GM12878 (cell line): ENCODE measurements around the gene RIC1. TPM values are rescaled to one million over a fixed set of nuclear protein-coding genes. Genes with fewer than 3 reads are reported as not detected.

Source experiments
- ATAC-seq: fragments of 200-7000 bp; cut with Tn5 transposase; 3 replicates; pipeline ENCODE4 v1.9.1; 2020; ENCODE audit warnings: mild to moderate bottlenecking, moderate library complexity
- BruUV-seq: library from RNA; stranded (reverse); fragments of 400-500 nt; replicated peaks from 2 replicates; lab custom pipeline; 2021; lab: Mats Ljungman, UMichigan
- CTCF ChIA-PET: fragments of 300-600 bp; sonication (Branson Sonifier 250); formaldehyde crosslinking; extraction: SDS; loops from one replicate; lab custom pipeline; 2021; ENCODE audit warnings: inconsistent platforms; lab: Yijun Ruan, JAX
- POLR2A ChIA-PET: fragments of 350-600 bp; formaldehyde crosslinking; extraction: SDS; loops from one replicate; lab custom pipeline; 2021; ENCODE audit warnings: inconsistent platforms; lab: Charles Lee
- RAD21 ChIA-PET: fragments of 300-600 bp; sonication (Branson Sonifier 250); formaldehyde crosslinking; loops from one replicate; lab custom pipeline; 2023; ENCODE audit warnings: antibody characterized with exemption; ENCODE audit not compliant: unreplicated experiment; lab: Charles Lee
- SMC1A ChIA-PET: fragments of 300-600 bp; sonication (Branson Sonifier 250); formaldehyde crosslinking; loops from one replicate; lab custom pipeline; 2023; ENCODE audit not compliant: unreplicated experiment, uncharacterized antibody; lab: Charles Lee
- DNase-seq: peaks from one replicate; pipeline ENCODE4 v3.0.0-alpha.2; 2011; ENCODE audit warnings: low read depth, low spot score
- FAIRE-seq: peaks from 3 replicates; lab custom pipeline; 2011; peaks lifted over from hg19 to GRCh38; lab: Jason Lieb, UNC
- H2AFZ ChIP-seq: 2 replicates; pipeline ENCODE4 v1.6.0; 2011; ENCODE audit warnings: low read depth, low read length, control low read depth; ENCODE audit not compliant: control insufficient read depth
- H3K27ac ChIP-seq: 2 replicates; pipeline ENCODE4 v1.5.1; 2011; ENCODE audit warnings: control low read depth; ENCODE audit not compliant: control insufficient read depth, insufficient read depth
- H3K27me3 ChIP-seq, 2 experiments: replicated peaks in 1 of 2; 2 replicates each; pipeline versions ENCODE4 v1.6.0 to v1.6.1; 2011; ENCODE audit warnings: low read length in 1 of 2; ENCODE audit not compliant: control insufficient read depth in 2 of 2, insufficient read depth in 2 of 2
- H3K36me3 ChIP-seq, 2 experiments: 2 replicates each; pipeline ENCODE4 v1.5.1; 2011; ENCODE audit warnings: low read length in 1 of 2; ENCODE audit not compliant: control insufficient read depth in 2 of 2, insufficient read depth in 2 of 2
- H3K4me1 ChIP-seq: 2 replicates; pipeline ENCODE4 v1.6.1; 2011; ENCODE audit warnings: mild to moderate bottlenecking, low read length, moderate library complexity, mixed read lengths; ENCODE audit not compliant: control insufficient read depth, insufficient read depth
- H3K4me2 ChIP-seq: 2 replicates; pipeline ENCODE4 v1.6.0; 2011; ENCODE audit warnings: control low read depth; ENCODE audit not compliant: control insufficient read depth, insufficient read depth
- H3K4me3 ChIP-seq: fragments of 200-600 bp; sonication (generic); 2 replicates; pipeline ENCODE4 v1.5.1; 2016
- H3K79me2 ChIP-seq: 2 replicates; pipeline ENCODE4 v1.6.0; 2011; ENCODE audit warnings: low read length; ENCODE audit not compliant: control insufficient read depth, insufficient read depth
- H3K9ac ChIP-seq: 2 replicates; pipeline ENCODE4 v1.8.0; 2011; ENCODE audit warnings: low read length, control low read depth, mixed read lengths; ENCODE audit not compliant: control insufficient read depth, insufficient read depth
- H3K9me3 ChIP-seq: replicated peaks from 3 replicates; pipeline ENCODE4 v1.5.1; 2011; ENCODE audit warnings: mild to moderate bottlenecking, low read length; ENCODE audit not compliant: control insufficient read depth, insufficient read depth
- H4K20me1 ChIP-seq: 2 replicates; pipeline ENCODE4 v1.6.0; 2011; ENCODE audit not compliant: control insufficient read depth, insufficient read depth
- MXI1 ChIP-seq: fragments of 150-350 bp; IDR thresholded peaks from 2 replicates; pipeline ENCODE4 v1.6.1; 2011; ENCODE audit warnings: low read depth, mild to moderate bottlenecking, inconsistent platforms, low read length, improper control_type of control experiment
- TCF12 ChIP-seq: IDR thresholded peaks from 2 replicates; pipeline ENCODE4 v1.6.1; 2011; ENCODE audit warnings: low read depth, mild to moderate bottlenecking, low read length
- ZNF217 ChIP-seq: fragments of 450-650 bp; IDR thresholded peaks from 2 replicates; pipeline ENCODE4 v1.6.1; 2017; ENCODE audit warnings: antibody characterized with exemption, mild to moderate bottlenecking
- WGBS: methylation state at CpG from one replicate; pipeline ENCODE4 v1.1.6; 2016; ENCODE audit warnings: low lambda C conversion rate; ENCODE audit not compliant: insufficient replicate concordance, insufficient coverage; ENCODE audit errors: missing lambda C conversion rate; 5-methylcytosine and 5-hydroxymethylcytosine counted together
- in situ Hi-C: fragments of 300-500 bp; cut with MboI; formaldehyde crosslinking; loops from 9 replicates; pipeline ENCODE4 v1.14.3; 2018; ENCODE audit warnings: mixed read lengths
- intact Hi-C: fragments of 100-400 bp; cut with micrococcal nuclease; formaldehyde crosslinking; loops from one replicate; pipeline ENCODE4 v1.14.2; 2022; ENCODE audit not compliant: unreplicated experiment
- polyA plus RNA-seq, 11 experiments: library from polyadenylated mRNA; depleted of rRNA in 4 of 11; unstranded in 6 of 11; stranded (reverse) in 5 of 11; fragments of >200 nt; fragmentation: Nextera tagmentation in 4 of 11; fragmentation: Illumina TruSeq in 1 of 11; extraction: Ambion mirVana in 4 of 11; extraction: Trizol in 1 of 11; gene quantifications; 1 replicate in 1 of 11; 2 replicates in 10 of 11; pipeline versions ENCODE4 v1.2.1 to v1.2.3, GENCODE V29; 2011 to 2016; ENCODE audit warnings: inconsistent platforms in 2 of 11, missing spikeins in 2 of 11, low read depth in 1 of 11
- total RNA-seq, 4 experiments: library from RNA; depleted of rRNA in 3 of 4; stranded (reverse); fragments of >200 nt in 3 of 4; fragmentation: Illumina TruSeq in 1 of 4; extraction: Trizol in 1 of 4; gene quantifications; 2 replicates each; pipeline versions ENCODE4 v1.2.1 to v1.2.3, GENCODE V29; 2013 to 2021
- TF ChIP-seq, protein P1 (sequence below): IDR thresholded peaks from 2 replicates; pipeline ENCODE4 v1.6.1; 2012; ENCODE audit warnings: low read depth, low read length, improper control_type of control experiment
- TF ChIP-seq, protein P2 (sequence below): IDR thresholded peaks from 2 replicates; pipeline ENCODE4 v1.6.1; 2012; ENCODE audit warnings: low read length, inconsistent platforms
- TF ChIP-seq, protein P3 (sequence below): fragments of 150-350 bp; IDR thresholded peaks from 2 replicates; pipeline ENCODE4 v1.6.1; 2014; ENCODE audit warnings: mild to moderate bottlenecking, low read depth, low read length

The RIC1 gene
- total and polyA plus RNA-seq, 10 of the 15 experiments (the other 5 are each of a cell fraction or from before 2014, with no cell fraction given) = 6.2 to 59.8 (median 33.3) TPM

DNA sequence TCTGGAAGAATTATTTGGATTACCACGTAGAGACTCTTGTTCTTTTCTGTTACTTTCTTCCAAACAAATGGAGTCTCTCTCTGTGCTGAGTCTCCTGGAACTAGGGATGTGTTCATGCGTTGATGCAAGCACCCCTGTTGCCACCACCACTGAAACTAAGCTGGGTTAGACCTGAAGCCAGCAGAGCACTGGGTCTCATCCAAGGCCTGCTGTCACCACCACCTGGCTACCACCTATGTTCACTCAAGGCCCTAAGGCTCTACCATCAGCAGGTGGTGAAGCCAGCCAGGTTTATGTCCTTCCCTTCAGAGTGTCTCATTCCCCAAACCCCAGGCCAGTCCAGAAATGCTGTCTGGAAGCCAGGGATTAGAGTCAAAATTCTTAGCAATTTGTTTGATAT is 13.3 kb downstream of the RIC1 start:
- ATAC-seq (no peak), FAIRE-seq (no peak), DNase-seq (no peak)
- RAD21 ChIA-PET = no interaction called here
- CTCF ChIA-PET = no interaction called here
- POLR2A ChIA-PET = no interaction called here
- intact Hi-C loops (no loop called here), in situ Hi-C loops (no loop called here)
- no peak for TF ChIP-seq MXI1
- TF ChIP-seq, protein P1, sequence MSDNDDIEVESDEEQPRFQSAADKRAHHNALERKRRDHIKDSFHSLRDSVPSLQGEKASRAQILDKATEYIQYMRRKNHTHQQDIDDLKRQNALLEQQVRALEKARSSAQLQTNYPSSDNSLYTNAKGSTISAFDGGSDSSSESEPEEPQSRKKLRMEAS = no peak
- no peak for TF ChIP-seq ZNF217
- TF ChIP-seq, protein P2, sequence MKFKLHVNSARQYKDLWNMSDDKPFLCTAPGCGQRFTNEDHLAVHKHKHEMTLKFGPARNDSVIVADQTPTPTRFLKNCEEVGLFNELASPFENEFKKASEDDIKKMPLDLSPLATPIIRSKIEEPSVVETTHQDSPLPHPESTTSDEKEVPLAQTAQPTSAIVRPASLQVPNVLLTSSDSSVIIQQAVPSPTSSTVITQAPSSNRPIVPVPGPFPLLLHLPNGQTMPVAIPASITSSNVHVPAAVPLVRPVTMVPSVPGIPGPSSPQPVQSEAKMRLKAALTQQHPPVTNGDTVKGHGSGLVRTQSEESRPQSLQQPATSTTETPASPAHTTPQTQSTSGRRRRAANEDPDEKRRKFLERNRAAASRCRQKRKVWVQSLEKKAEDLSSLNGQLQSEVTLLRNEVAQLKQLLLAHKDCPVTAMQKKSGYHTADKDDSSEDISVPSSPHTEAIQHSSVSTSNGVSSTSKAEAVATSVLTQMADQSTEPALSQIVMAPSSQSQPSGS = no peak
- no peak for TF ChIP-seq TCF12
- TF ChIP-seq, protein P3, sequence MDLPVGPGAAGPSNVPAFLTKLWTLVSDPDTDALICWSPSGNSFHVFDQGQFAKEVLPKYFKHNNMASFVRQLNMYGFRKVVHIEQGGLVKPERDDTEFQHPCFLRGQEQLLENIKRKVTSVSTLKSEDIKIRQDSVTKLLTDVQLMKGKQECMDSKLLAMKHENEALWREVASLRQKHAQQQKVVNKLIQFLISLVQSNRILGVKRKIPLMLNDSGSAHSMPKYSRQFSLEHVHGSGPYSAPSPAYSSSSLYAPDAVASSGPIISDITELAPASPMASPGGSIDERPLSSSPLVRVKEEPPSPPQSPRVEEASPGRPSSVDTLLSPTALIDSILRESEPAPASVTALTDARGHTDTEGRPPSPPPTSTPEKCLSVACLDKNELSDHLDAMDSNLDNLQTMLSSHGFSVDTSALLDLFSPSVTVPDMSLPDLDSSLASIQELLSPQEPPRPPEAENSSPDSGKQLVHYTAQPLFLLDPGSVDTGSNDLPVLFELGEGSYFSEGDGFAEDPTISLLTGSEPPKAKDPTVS = no peak
- no peaks in the 10 kb centered on the region; the same call in 1 of the 2 replicates for H4K20me1 ChIP-seq
- no peak overlapping the region for H2AFZ ChIP-seq
- no peak overlapping the region for H3K27ac ChIP-seq
- no peaks in the 10 kb centered on the region; a peak in 1 of 4 replicates for H3K36me3 ChIP-seq
- H3K4me1 ChIP-seq = no peaks in the 10 kb centered on the region
- peaks cover 94% of the 10 kb centered on the region for H3K79me2 ChIP-seq
- H3K9ac ChIP-seq = no peak overlapping the region
- H3K4me3 ChIP-seq = no peak overlapping the region
- H3K9me3 ChIP-seq = peaks cover 23% of the 10 kb centered on the region
- BruUV-seq = no TSS peak
- no peaks in the 10 kb centered on the region for H3K27me3 ChIP-seq
- no peak overlapping the region for H3K4me2 ChIP-seq
- 100% methylated on average over 2 of the region's 2 CpGs for WGBS
- SMC1A ChIA-PET = no interaction called here
